ENCODE measurements around the gene NEURL1.

GRCh38 chr10:103570844-103571655 is 77.5 kb downstream of the NEURL1 start:
- TF ChIP-seq CTCF (IDR thresholded peaks at IDR 0.05) (no peak), POLR2A (IDR thresholded peaks at IDR 0.05) (no peak), POLR2AphosphoS5 (IDR thresholded peaks at IDR 0.05) (no peak), EP300 (IDR thresholded peaks at IDR 0.05) (no peak)

Data from stomach (tissue), 4 donors.